ENCODE results near the gene MPPED1.

Gene MPPED1

GRCh38 chr22:43500792-43501785, 89.3 kb downstream of the MPPED1 start:
- H3K27ac ChIP-seq, result no peak overlapping the region
- H3K4me3 ChIP-seq, result no peak overlapping the region
- intact Hi-C loops (cut with DNase I; ENCODE audit: low total_unique reads), result no loop called here
- no peaks in the 10 kb centered on the region for H3K4me1 ChIP-seq
- no peaks in the 10 kb centered on the region for H3K27me3 ChIP-seq
- no peak for DNase-seq
- no peak for TF ChIP-seq CTCF (IDR thresholded peaks at IDR 0.05)
- H3K9me3 ChIP-seq, result no peaks in the 10 kb centered on the region
- no peaks in the 10 kb centered on the region for H3K36me3 ChIP-seq

DNA sequence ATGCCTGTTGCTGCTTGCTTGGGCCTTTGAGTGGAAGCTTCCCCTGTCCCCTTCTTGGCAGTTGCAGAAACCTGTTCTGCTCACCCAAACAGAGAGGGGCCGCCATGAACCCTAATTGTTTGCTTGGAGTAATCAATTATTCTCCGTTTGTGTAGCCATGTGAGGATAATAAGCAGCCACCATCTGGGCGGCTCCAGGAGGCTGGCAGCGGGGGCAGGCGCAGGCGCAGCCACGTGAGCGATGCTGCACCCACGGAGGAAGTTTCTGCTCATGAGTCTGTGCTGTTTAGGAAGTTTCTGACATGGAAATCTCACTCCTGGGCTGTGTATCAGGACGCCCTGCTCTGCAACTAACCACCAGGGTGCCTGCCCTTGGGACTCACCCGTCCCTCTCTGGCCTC, 90.1 kb downstream of the MPPED1 start:
- no peaks in the 10 kb centered on the region for H3K27me3 ChIP-seq
- no peak for TF ChIP-seq CTCF (IDR thresholded peaks at IDR 0.05)
- intact Hi-C loops (cut with DNase I; ENCODE audit: low total_unique reads), result no loop called here
- no peaks in the 10 kb centered on the region for H3K4me1 ChIP-seq
- H3K9me3 ChIP-seq, result no peaks in the 10 kb centered on the region
- no peak overlapping the region for H3K4me3 ChIP-seq
- no peak for DNase-seq
- no peak overlapping the region for H3K27ac ChIP-seq
- H3K36me3 ChIP-seq, result no peaks in the 10 kb centered on the region

DNA sequence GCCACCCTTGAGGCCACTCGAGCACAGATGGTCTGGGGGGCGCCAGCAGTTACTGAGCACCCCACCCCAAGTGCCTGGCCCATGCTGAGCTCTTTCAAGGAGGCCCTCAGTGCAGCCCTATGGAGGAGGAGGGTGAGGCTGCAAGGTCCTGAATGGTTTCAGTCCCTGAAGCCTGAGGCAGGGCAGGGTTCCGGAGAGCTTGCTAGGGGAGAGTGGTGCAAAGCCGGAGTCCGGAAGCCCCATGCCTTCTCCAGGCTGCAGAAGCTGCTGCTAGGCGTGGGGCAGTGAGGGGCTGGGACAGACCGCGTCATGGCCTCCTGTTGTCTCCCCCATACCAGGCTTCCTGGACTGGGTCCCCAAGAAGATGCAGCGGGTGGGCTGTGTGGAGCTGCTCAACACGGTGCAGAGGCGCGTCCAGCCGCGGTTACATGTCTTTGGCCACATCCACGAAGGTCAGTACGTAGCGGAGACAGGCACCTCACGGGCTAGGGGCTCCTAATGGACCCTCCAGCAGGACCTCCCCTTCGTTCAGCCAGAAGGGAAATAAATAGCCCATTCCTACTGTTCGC, 90.6 kb downstream of the MPPED1 start:
- no peak for DNase-seq
- intact Hi-C loops (cut with DNase I; ENCODE audit: low total_unique reads), result no loop called here

GRCh38 chr22:43504068-43504467, 92.3 kb downstream of the MPPED1 start:
- intact Hi-C loops (cut with DNase I; ENCODE audit: low total_unique reads), result no loop called here
- H3K4me1 ChIP-seq, result no peaks in the 10 kb centered on the region
- H3K36me3 ChIP-seq, result no peaks in the 10 kb centered on the region
- H3K9me3 ChIP-seq, result no peaks in the 10 kb centered on the region
- TF ChIP-seq CTCF (IDR thresholded peaks at IDR 0.05), result no peak
- no peaks in the 10 kb centered on the region for H3K27me3 ChIP-seq
- H3K27ac ChIP-seq, result no peak overlapping the region
- H3K4me3 ChIP-seq, result no peak overlapping the region
- DNase-seq, result no peak

More for the DNA sequence above, 90.6 kb downstream of the MPPED1 start:
- Histone ChIP-seq H3K4me1 (no peaks in the 10 kb centered on the region), H3K27ac (no peak overlapping the region), H3K4me3 (no peak overlapping the region), H3K36me3 (no peaks in the 10 kb centered on the region), H3K9me3 (no peaks in the 10 kb centered on the region), H3K27me3 (no peaks in the 10 kb centered on the region)
- TF ChIP-seq CTCF (IDR thresholded peaks at IDR 0.05), result no peak

DNA sequence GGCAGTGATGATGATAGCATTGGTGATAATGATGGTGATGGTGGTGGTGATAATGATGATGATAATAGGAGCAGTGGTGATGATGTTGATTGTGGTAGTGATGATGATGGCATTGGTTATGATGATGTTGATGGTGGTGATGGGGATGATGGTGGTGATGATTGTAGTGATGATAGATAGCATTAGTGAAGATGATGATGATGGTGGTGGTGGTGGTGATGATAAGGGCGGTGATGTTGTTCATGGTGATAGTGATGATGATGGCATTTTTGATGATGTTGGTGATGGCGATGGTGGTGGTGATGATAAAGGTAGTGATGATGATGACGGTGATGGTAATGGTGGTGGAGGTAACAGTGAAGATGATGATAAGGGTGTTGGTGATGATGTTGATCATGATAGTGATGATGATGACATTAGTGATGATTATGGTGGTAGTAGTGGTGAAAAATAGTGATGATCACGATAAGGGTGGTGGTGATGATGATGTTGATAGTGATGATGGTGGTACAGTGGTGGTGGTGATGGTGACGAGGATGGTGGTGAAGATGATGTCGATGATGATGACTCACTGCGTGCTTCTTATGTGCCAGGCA, 93.0 kb downstream of the MPPED1 start:
- TF ChIP-seq CTCF (IDR thresholded peaks at IDR 0.05), result no peak
- no peaks in the 10 kb centered on the region for H3K27me3 ChIP-seq
- H3K27ac ChIP-seq, result no peak overlapping the region
- H3K4me3 ChIP-seq, result no peak overlapping the region
- no peak for DNase-seq
- no peaks in the 10 kb centered on the region for H3K36me3 ChIP-seq
- no peaks in the 10 kb centered on the region for H3K4me1 ChIP-seq
- intact Hi-C loops (cut with DNase I; ENCODE audit: low total_unique reads), result no loop called here
- no peaks in the 10 kb centered on the region for H3K9me3 ChIP-seq
